CD4-positive, alpha-beta T cell (primary cell): Measurements from ENCODE around the gene KLF15. TPM values are rescaled to one million over a fixed set of nuclear protein-coding genes. Genes with fewer than 3 reads are reported as not detected.

Source experiments
- ATAC-seq: fragments of 200-7000 bp; cut with Tn5 transposase; one replicate; pipeline ENCODE4 v1.10.0; 2022; ENCODE audit warnings: mild to moderate bottlenecking; ENCODE audit not compliant: poor library complexity
- CTCF ChIA-PET: fragments of 350-600 bp; sonication (Branson Sonifier 250); formaldehyde crosslinking; loops from one replicate; lab custom pipeline; 2021; ENCODE audit warnings: antibody characterized with exemption, inconsistent platforms; lab: Charles Lee
- POLR2A ChIA-PET: fragments of 350-600 bp; sonication (Branson Sonifier 250); formaldehyde crosslinking; loops from one replicate; lab custom pipeline; 2021; ENCODE audit warnings: antibody characterized with exemption, inconsistent platforms; lab: Charles Lee
- DNase-seq, 14 experiments: peaks; one replicate each; pipeline ENCODE4 v3.0.0-alpha.2; 2013 to 2020; ENCODE audit warnings: mixed read lengths in 2 of 14
- H3K27ac ChIP-seq, 2 donors: one replicate each; pipeline versions ENCODE4 v1.5.1 to v1.7.0; 2013; ENCODE audit warnings: low read length in 2 of 2, low read depth in 1 of 2, mild to moderate bottlenecking in 1 of 2
- H3K27me3 ChIP-seq, 2 experiments: 1 replicate in 1 of 2; 2 replicates in 1 of 2; pipeline versions ENCODE4 v1.6.1 to v1.7.0; 2013; ENCODE audit warnings: low read length in 2 of 2, control low read depth in 1 of 2, mild to moderate bottlenecking in 1 of 2, moderate library complexity in 1 of 2; ENCODE audit not compliant: insufficient read depth in 2 of 2, control insufficient read depth in 1 of 2
- H3K36me3 ChIP-seq: one replicate; pipeline ENCODE4 v1.6.1; 2013; ENCODE audit warnings: low read length, control low read depth; ENCODE audit not compliant: insufficient read depth
- H3K4me1 ChIP-seq: one replicate; pipeline ENCODE4 v1.6.1; 2013; ENCODE audit warnings: low read length, control low read depth; ENCODE audit not compliant: insufficient read depth
- H3K4me3 ChIP-seq: one replicate; pipeline ENCODE4 v1.5.1; 2013; ENCODE audit warnings: mild to moderate bottlenecking, low read length, moderate library complexity
- H3K9me3 ChIP-seq, 2 experiments: 1 replicate in 1 of 2; 2 replicates in 1 of 2; pipeline versions ENCODE4 v1.6.1 to v1.7.0; 2013; ENCODE audit warnings: low read length in 2 of 2, mild to moderate bottlenecking in 2 of 2, control low read depth in 1 of 2, moderate library complexity in 1 of 2; ENCODE audit not compliant: control insufficient read depth in 1 of 2, insufficient read depth in 1 of 2
- H3K27ac Mint-ChIP-seq: one replicate; pipeline ENCODE4 v1.8.0; 2020; ENCODE audit warnings: mixed read lengths
- H3K27me3 Mint-ChIP-seq: one replicate; pipeline ENCODE4 v1.8.0; 2021; ENCODE audit warnings: mixed read lengths
- H3K36me3 Mint-ChIP-seq: one replicate; pipeline ENCODE4 v1.8.0; 2021; ENCODE audit warnings: low read depth, mixed read lengths
- H3K4me1 Mint-ChIP-seq: one replicate; pipeline ENCODE4 v1.8.0; 2021; ENCODE audit warnings: low read depth, mixed read lengths
- H3K4me3 Mint-ChIP-seq: one replicate; pipeline ENCODE4 v1.8.0; 2020; ENCODE audit warnings: mild to moderate bottlenecking, mixed read lengths
- H3K9me3 Mint-ChIP-seq: one replicate; pipeline ENCODE4 v1.8.0; 2020; ENCODE audit warnings: mixed read lengths
- CTCF ChIP-seq: fragments of 200-600 bp; IDR thresholded peaks from one replicate; pipeline ENCODE4 v1.8.0; 2022; ENCODE audit warnings: antibody characterized with exemption, mild to moderate bottlenecking
- intact Hi-C, 2 experiments: fragments of 100-400 bp; cut with DNase I in 1 of 2; cut with micrococcal nuclease in 1 of 2; formaldehyde crosslinking; loops; one replicate each; pipeline versions ENCODE4 v1.15.1 to v1.9.0; 2023 to 2025; cut with DNase I, micrococcal nuclease
- total RNA-seq, 174 experiments: library from RNA in 2 of 174; stranded (reverse) in 2 of 174; gene quantifications; one replicate each; pipeline ENCODE4 v1.2.3 and lab custom pipeline; 2021 to 2026

The KLF15 gene
- total RNA-seq, 2 experiments from 2014 or later, result 0.30 TPM; not detected in 1

- CTCF ChIA-PET, result no interaction called here
- no peaks in the 10 kb centered on the region for H3K9me3 Mint-ChIP-seq
- no peak overlapping the region for H3K4me3 ChIP-seq
- H3K36me3 Mint-ChIP-seq, result no peaks in the 10 kb centered on the region
- DNase-seq (no peak), ATAC-seq (no peak)
- H3K27me3 ChIP-seq, result peaks cover 3 to 7% of the 10 kb centered on the region in 2 experiments
- intact Hi-C loops, result no loop called here
- POLR2A ChIA-PET, result no interaction called here
- H3K27me3 Mint-ChIP-seq, result peaks cover 33% of the 10 kb centered on the region
- H3K4me1 Mint-ChIP-seq, result no peaks in the 10 kb centered on the region
- H3K27ac ChIP-seq, result no peak overlapping the region
- no peaks in the 10 kb centered on the region for H3K9me3 ChIP-seq
- H3K4me1 ChIP-seq, result no peaks in the 10 kb centered on the region
- H3K27ac Mint-ChIP-seq, result no peak overlapping the region
- H3K4me3 Mint-ChIP-seq, result no peak overlapping the region
- no peaks in the 10 kb centered on the region for H3K36me3 ChIP-seq
- TF ChIP-seq CTCF, result no peak
These were observed 42.5 kb upstream of the KLF15 start for GRCh38 chr3:126399756-126400155.

- Mint-ChIP-seq H3K27me3 (peaks cover 33% of the 10 kb centered on the region), H3K27ac (no peak overlapping the region), H3K4me3 (no peak overlapping the region), H3K36me3 (no peaks in the 10 kb centered on the region), H3K4me1 (no peaks in the 10 kb centered on the region), H3K9me3 (no peaks in the 10 kb centered on the region)
- H3K4me1 ChIP-seq, result no peaks in the 10 kb centered on the region
- intact Hi-C loops, result no loop called here
- TF ChIP-seq CTCF, result no peak
- no peak overlapping the region for H3K4me3 ChIP-seq
- H3K27me3 ChIP-seq, result peaks cover 3 to 11% of the 10 kb centered on the region in 2 experiments
- ATAC-seq (no peak), DNase-seq (no peak)
- H3K27ac ChIP-seq, result no peak overlapping the region
- no peaks in the 10 kb centered on the region for H3K9me3 ChIP-seq
- ChIA-PET POLR2A (interaction anchor here (0.7 kb wide), 1 partner anchor 33 kb away, joined by 4 read pairs; no protein-coding TSS in a partner anchor), CTCF (no interaction called here)
- H3K36me3 ChIP-seq, result no peaks in the 10 kb centered on the region
These were observed 42.1 kb upstream of the KLF15 start for GRCh38 chr3:126399351-126399735.

GRCh38 chr3:126398423-126399350 is 41.5 kb upstream of the KLF15 start:
- no peaks in the 10 kb centered on the region for H3K36me3 ChIP-seq
- H3K27ac ChIP-seq, result no peak overlapping the region
- CTCF ChIA-PET, result no interaction called here
- intact Hi-C loops, result no loop called here
- H3K9me3 ChIP-seq, result no peaks in the 10 kb centered on the region
- no peaks in the 10 kb centered on the region for H3K4me1 ChIP-seq
- ATAC-seq (no peak), DNase-seq (no peak)
- no peaks in the 10 kb centered on the region for H3K36me3 Mint-ChIP-seq
- no peak overlapping the region for H3K27ac Mint-ChIP-seq
- no peak overlapping the region for H3K4me3 ChIP-seq
- POLR2A ChIA-PET, result interaction anchor here (0.7 kb wide), 1 partner anchor 32 kb away, joined by 4 read pairs; no protein-coding TSS in a partner anchor
- no peaks in the 10 kb centered on the region for H3K9me3 Mint-ChIP-seq
- H3K4me1 Mint-ChIP-seq, result no peaks in the 10 kb centered on the region
- no peak for TF ChIP-seq CTCF
- H3K27me3 ChIP-seq, result peaks cover 6 to 18% of the 10 kb centered on the region in 2 experiments
- H3K4me3 Mint-ChIP-seq, result no peak overlapping the region
- peaks cover 33% of the 10 kb centered on the region for H3K27me3 Mint-ChIP-seq
